Measurements from ENCODE around the gene ISYNA1. TPM values are rescaled to one million over a fixed set of nuclear protein-coding genes. Genes with fewer than 3 reads are reported as not detected.

The ISYNA1 gene
- total RNA-seq, 1 donor from 2014 or later: 6.3 TPM

DNA sequence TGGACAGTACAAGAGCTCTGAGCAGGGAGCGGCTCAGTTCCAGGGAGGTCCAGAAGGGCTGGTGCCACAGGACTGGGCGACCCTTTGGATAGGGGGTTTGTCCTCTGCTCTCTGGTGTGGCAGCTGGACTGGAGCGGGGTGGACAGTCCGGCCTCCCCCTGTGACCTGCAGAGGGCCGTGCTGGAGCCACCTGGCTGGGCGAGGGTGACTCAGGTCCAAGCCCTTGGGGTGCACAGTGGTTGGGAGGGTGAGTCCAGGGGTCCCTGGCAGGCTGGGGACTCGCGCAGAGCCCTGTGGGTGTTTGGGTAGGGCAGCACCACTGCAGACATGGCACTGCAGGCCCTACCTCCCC, 11.5 kb downstream of the ISYNA1 start:
- TF ChIP-seq, protein P1, sequence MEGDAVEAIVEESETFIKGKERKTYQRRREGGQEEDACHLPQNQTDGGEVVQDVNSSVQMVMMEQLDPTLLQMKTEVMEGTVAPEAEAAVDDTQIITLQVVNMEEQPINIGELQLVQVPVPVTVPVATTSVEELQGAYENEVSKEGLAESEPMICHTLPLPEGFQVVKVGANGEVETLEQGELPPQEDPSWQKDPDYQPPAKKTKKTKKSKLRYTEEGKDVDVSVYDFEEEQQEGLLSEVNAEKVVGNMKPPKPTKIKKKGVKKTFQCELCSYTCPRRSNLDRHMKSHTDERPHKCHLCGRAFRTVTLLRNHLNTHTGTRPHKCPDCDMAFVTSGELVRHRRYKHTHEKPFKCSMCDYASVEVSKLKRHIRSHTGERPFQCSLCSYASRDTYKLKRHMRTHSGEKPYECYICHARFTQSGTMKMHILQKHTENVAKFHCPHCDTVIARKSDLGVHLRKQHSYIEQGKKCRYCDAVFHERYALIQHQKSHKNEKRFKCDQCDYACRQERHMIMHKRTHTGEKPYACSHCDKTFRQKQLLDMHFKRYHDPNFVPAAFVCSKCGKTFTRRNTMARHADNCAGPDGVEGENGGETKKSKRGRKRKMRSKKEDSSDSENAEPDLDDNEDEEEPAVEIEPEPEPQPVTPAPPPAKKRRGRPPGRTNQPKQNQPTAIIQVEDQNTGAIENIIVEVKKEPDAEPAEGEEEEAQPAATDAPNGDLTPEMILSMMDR (IDR thresholded peaks at IDR 0.05): no peak
- POLR2A ChIA-PET: interaction anchor here (1.5 kb wide), 1 partner anchor 10 kb away, joined by 4 read pairs; no protein-coding TSS in a partner anchor
- CTCF ChIA-PET: no interaction called here
- no peak overlapping the region for H3K27ac Mint-ChIP-seq
- H3K36me3 Mint-ChIP-seq (ENCODE audit: low read depth): no peaks in the 10 kb centered on the region
- H3K4me1 Mint-ChIP-seq: peaks cover 34% of the 10 kb centered on the region
- DNase-seq (no peak), ATAC-seq (ENCODE audit: low read depth) (no peak)
- H3K27me3 Mint-ChIP-seq: no peaks in the 10 kb centered on the region
- no peaks in the 10 kb centered on the region for H3K9me3 Mint-ChIP-seq
- intact Hi-C loops (cut with micrococcal nuclease): no loop called here
- H3K4me3 Mint-ChIP-seq: no peak overlapping the region

DNA sequence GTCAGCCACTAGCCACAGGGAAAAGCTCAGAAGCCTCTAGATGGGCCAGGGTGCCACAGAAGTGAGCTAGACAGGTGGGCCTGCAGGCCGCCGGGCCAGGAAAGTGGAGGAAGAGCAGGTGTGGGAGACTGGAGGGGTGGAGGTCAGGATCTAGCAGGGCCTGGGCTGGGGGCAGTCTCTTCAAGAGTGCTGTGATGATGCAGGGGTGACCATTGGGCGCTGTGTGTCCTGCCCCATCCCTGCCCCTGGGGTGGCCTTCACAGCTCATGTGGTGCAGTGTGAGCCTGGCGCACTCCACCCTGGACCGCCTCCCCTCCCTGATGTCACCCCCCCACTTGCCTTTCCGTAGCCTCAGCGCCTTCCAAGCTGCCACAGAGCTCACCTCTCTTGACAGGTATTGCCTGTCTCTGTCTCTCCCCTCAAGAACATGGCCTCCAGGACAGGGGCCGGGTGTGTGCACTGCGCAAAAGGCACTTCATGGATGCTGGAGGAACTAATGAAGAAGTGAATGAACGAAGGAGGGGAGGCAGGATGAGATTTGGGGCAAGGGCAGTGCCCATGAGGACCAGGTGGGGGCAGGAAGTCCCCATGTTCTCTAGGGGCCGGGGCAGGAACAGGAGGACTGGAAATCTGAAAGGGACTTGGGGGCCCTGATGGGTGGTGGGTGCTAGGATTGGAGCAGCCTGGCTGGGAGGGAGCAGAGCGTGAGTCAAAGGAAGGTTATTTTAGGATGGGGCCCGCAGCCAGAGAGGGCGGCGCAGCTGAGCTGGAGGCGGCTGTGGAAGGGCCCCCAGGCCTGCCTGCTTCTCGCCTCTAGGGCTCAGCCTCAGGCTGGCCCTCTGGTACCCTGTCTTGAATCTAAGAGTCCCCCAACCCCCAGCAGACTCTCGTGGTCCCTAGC, 12.2 kb downstream of the ISYNA1 start:
- Mint-ChIP-seq H3K27me3 (no peaks in the 10 kb centered on the region), H3K9me3 (no peaks in the 10 kb centered on the region), H3K4me1 (peaks cover 41% of the 10 kb centered on the region), H3K27ac (peak overlapping the region; percentile 57), H3K4me3 (no peak overlapping the region), H3K36me3 (ENCODE audit: low read depth) (no peaks in the 10 kb centered on the region)
- intact Hi-C loops (cut with micrococcal nuclease): no loop called here
- no peak for ATAC-seq (ENCODE audit: low read depth)
- TF ChIP-seq, protein P1 (IDR thresholded peaks at IDR 0.05): no peak
- DNase-seq: no peak
- POLR2A ChIA-PET: interaction anchor here (1.5 kb wide), 1 partner anchor 9 kb away, joined by 4 read pairs; no protein-coding TSS in a partner anchor
- CTCF ChIA-PET: interaction anchor here (0.6 kb wide), 1 partner anchor 594 kb away, joined by 3 read pairs; no protein-coding TSS in a partner anchor

DNA sequence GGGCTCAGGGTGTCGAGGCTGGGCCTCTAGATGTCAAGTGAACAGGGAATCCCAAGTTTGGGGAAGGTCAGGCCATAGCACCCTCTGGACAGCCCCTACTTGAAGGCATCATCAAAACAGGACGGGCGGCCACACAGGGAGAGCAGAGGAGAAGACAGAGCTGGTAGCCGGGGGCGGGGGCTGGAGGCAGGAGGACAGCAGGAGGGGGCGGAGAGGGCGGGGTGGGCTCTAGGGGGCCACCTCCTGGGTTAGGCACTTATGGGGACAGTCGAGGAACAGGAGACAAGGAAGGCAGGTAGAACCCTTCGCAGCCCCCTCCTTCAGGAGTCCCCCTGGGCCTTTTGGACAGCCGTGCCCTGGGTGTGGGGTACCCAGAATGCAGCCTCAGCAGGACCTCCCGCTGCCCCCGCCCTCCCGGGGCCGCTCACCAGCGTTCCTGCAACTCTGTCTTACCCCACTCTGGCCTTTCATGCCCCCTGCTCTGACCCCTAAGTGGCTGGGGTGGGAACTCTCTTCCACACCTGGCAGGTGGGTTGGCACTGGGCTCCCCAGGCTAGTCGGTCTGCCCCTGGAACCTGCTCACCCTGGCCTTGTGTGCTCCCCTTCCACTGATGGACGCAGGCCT, 12.9 kb downstream of the ISYNA1 start:
- intact Hi-C loops (cut with micrococcal nuclease): no loop called here
- CTCF ChIA-PET: interaction anchor here (0.6 kb wide), 1 partner anchor 595 kb away, joined by 3 read pairs; no protein-coding TSS in a partner anchor
- DNase-seq (no peak), ATAC-seq (ENCODE audit: low read depth) (no peak)
- Mint-ChIP-seq H3K27ac (no peak overlapping the region), H3K9me3 (no peaks in the 10 kb centered on the region), H3K4me1 (peaks cover 44% of the 10 kb centered on the region), H3K36me3 (ENCODE audit: low read depth) (no peaks in the 10 kb centered on the region), H3K27me3 (no peaks in the 10 kb centered on the region), H3K4me3 (no peak overlapping the region)
- POLR2A ChIA-PET: interaction anchor here (0.6 to 1.5 kb wide), 2 partner anchors 9 to 56 kb away, joined by 4 to 6 read pairs; no protein-coding TSS in a partner anchor
- TF ChIP-seq, protein P1 (IDR thresholded peaks at IDR 0.05): no peak

DNA sequence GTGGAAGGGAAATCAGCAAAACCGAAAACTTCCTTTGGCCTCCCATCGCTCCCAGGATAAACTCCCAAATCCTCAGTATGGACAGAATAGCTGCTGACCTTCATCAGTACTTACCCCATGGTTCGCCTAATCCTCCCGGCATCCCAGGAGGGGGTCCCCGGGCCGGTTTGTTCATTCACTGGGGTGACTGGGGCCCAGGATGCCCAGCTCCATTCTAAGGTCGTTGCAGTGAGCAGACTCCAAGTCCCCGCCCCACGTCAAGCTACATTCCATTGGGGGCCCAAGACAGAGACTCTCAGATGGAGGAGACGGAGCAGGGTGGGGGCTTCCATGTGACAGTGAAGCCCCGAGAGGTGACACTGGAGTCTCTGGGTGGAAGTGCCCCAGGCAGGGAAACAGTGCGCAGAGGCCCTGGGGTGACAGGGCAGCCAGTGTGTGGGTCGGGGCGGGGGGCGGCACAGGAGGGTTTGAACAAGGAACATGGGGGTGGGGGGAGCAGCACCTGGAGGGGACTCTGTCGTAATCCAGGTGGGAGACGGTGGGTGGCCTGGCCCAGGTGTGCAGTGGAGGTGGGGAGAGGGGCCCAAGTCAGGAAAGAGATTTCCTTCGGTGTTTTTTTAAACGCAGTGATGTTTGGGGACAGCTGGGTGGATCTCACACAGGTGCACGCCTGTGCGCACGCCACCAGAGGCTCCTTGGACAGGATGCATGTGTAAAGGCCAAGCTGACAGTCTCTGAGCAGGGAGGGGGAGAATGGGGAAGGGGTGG, 13.6 kb downstream of the ISYNA1 start:
- Mint-ChIP-seq H3K9me3 (no peaks in the 10 kb centered on the region), H3K4me3 (no peak overlapping the region), H3K27ac (no peak overlapping the region), H3K27me3 (no peaks in the 10 kb centered on the region), H3K4me1 (peaks cover 42% of the 10 kb centered on the region), H3K36me3 (ENCODE audit: low read depth) (no peaks in the 10 kb centered on the region)
- intact Hi-C loops (cut with micrococcal nuclease): no loop called here
- no peak for DNase-seq
- TF ChIP-seq, protein P1 (IDR thresholded peaks at IDR 0.05): no peak
- CTCF ChIA-PET: interaction anchor here (1.4 kb wide), 1 partner anchor 11 kb away, joined by 5 read pairs; no protein-coding TSS in a partner anchor
- POLR2A ChIA-PET: interaction anchor here (0.6 kb wide), 2 partner anchors 56 to 402 kb away, joined by 4 to 6 read pairs; no protein-coding TSS in a partner anchor
- no peak for ATAC-seq (ENCODE audit: low read depth)

All from activated B cell treated with CpG ODN at 0.5 μM for 24 hours (primary cell).